Coronary artery (tissue), 2 donors: ENCODE results near the gene CCNJL.

ENCODE experiments used
- DNase-seq: peaks from one replicate; pipeline ENCODE4 v3.0.0-alpha.2; 2017; ENCODE audit warnings: low spot score
- H3K27ac ChIP-seq, 2 donors: fragments of 200-600 bp; sonication (generic); one replicate each; pipeline ENCODE4 v1.5.1; 2016 to 2019
- H3K4me3 ChIP-seq: fragments of 200-600 bp; sonication (generic); 2 replicates; pipeline ENCODE4 v1.5.1; 2016; ENCODE audit warnings: mild to moderate bottlenecking, moderate library complexity
- TF ChIP-seq, protein P1 (sequence below): fragments of 200-600 bp; sonication (generic); IDR thresholded peaks from one replicate; pipeline ENCODE4 v1.5.1; 2019; ENCODE audit warnings: antibody characterized with exemption

Gene CCNJL

DNA sequence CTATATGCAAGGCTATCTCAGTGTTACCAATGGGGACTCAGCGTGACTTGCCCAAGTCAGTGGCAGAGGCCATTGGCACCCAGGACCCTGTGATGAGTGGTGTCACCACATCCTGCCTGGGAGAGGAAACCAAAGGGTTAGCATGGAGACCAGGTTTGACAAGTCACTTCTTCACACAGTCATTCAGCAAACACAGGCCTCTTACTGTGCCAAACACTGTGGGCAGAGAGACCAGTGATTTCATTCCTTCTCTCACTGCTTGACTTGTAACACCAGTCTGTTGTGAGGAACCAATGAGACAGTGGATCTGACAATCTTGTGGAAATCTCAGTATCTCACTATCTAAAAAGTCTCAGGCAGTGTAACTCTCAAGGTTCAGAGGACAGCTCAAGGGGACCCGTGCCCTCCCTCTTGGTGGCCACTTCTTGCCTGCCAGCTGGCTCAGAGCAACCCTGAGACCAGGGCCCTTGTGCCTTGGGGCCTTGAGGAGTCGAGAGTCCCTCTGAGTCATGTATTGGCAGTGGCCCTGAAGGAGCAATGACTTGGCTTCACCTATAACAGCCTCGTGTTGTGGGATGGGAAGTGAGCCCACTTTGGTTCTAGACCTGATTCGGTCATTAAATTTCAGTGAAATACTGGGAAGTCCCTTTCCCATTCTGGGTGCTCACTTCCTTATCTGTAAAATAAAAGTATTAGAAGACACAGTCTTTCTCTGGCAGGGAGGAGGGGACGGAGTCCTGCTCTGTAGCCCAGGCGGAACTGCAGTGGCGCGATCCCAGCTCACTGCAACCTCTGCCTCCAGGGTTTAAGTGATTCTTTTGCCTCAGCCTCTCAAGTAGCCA, 81.5 kb downstream of the CCNJL start:
- no peak overlapping the region for H3K27ac ChIP-seq
- TF ChIP-seq, protein P1, sequence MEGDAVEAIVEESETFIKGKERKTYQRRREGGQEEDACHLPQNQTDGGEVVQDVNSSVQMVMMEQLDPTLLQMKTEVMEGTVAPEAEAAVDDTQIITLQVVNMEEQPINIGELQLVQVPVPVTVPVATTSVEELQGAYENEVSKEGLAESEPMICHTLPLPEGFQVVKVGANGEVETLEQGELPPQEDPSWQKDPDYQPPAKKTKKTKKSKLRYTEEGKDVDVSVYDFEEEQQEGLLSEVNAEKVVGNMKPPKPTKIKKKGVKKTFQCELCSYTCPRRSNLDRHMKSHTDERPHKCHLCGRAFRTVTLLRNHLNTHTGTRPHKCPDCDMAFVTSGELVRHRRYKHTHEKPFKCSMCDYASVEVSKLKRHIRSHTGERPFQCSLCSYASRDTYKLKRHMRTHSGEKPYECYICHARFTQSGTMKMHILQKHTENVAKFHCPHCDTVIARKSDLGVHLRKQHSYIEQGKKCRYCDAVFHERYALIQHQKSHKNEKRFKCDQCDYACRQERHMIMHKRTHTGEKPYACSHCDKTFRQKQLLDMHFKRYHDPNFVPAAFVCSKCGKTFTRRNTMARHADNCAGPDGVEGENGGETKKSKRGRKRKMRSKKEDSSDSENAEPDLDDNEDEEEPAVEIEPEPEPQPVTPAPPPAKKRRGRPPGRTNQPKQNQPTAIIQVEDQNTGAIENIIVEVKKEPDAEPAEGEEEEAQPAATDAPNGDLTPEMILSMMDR, result no peak
- no peak for DNase-seq
- H3K4me3 ChIP-seq, result no peak overlapping the region

DNA sequence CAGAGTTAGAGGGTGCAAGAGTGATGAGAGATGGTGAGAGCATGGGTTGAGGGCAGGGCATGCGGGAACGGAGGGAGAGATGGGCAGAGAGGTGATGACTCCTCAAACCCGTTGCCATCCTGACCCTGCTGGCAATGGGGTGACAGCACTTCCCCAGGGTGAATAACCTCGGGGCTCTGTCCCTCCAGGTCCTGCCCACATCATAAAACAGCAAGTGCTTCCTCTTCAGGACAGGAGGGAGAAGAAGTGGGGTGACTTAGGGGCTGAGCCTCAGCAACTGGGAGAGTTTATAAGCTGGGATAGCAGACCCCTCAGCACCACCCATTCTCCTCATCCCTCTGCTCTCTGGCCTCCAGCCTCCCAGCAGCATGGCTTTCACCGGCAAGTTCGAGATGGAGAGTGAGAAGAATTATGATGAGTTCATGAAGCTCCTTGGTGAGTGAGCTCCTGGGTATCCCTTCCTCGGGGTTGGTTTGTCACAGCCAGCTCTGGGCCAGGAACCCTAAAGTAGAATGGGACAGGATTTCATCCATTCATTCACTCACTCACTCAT, 83.1 kb downstream of the CCNJL start, which contains the start of gene FABP6:
TSS of gene FABP6 (plus strand) at position 317 of the 553 bp plus-strand sequence. CDS start at position 369, 52 bp downstream.
- Histone ChIP-seq H3K4me3 (no peak within 1 kb of the TSS), H3K27ac (no peak within 1 kb of the TSS)
- TF ChIP-seq, protein P1, result no peak
- no peak for DNase-seq

DNA sequence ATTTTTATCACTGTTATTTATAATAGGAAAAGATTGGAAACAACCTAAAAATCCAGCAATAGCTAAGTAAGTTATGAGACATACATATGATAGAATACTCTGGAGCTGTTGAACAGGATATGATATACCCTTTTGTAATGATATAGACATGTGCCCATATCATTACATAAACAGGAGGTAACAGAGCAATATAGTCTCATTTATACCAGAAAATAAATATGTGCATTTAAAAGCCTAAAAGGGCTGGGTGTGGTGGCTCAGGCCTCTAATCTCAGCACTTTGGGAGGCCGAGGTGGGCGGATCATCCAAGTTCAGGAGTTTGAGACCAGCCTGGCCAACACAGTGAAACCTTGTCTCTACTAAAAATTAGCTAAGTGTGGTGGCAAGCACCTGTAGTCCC, 85.4 kb downstream of the CCNJL start:
- TF ChIP-seq, protein P1, result no peak
- Histone ChIP-seq H3K4me3 (no peak overlapping the region), H3K27ac (no peak overlapping the region)
- no peak for DNase-seq

DNA sequence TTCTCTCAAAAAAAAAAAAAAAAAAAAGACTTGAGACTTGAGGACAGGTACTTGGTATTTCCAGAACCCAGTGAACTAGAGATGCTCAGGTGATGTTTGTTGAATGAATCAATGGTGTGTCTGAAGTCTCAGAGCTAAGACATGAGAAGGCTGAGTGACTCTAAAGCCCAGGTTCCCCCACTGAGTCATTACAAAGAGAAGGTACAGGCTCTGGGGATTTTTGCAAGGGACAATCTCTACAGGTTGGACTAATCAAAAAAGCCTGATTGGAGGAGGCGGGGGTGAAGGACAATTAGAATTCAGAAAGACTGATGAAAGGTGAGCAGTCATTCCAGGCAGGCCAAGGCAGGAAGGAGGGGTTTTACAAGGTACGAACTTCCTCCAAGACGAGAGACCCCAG, 91.3 kb downstream of the CCNJL start:
- TF ChIP-seq, protein P1, result no peak
- Histone ChIP-seq H3K27ac (no peak overlapping the region), H3K4me3 (no peak overlapping the region)
- DNase-seq, result no peak

DNA sequence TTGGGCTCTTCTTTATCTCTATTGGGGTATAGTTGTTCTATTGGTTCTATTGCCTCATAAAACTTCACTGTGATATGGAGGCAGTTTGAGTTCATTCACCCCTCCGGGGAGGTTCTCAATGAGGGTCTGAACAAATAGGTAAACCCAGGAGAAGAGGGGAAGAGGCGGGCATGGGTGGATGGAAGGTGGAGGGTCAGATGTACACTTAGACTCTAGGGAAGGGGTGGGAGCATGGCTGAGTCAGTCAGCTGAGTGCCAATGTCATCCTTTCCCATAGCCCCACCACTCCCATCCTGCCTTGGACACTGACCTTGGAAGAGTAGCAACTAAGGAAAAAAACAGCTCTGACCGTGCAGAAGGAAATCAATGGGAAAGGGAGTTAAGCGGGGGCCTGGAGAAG, 93.0 kb downstream of the CCNJL start:
- Histone ChIP-seq H3K27ac (no peak overlapping the region), H3K4me3 (no peak overlapping the region)
- TF ChIP-seq, protein P1, result no peak
- DNase-seq, result no peak

DNA sequence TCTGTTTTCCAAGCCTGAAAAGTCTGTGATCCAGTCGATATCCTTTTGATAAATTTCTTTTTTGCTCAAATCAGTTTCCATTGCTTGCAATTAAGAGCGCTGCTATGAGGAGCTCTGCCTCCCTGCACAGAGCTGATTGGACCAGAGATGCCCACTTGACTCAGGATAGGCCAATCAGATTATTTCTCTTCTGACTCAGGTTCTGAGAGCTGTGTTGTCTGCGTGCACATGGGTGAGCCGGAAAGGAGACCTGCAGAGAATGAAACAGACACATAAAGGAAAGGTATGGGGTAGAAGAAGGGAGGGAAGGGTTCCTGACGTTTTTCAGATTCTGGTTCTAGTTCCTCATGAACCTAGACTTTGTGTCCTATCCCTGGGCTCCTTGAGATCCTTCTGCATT, 98.8 kb downstream of the CCNJL start:
- H3K4me3 ChIP-seq, result no peak overlapping the region
- no peak for DNase-seq
- H3K27ac ChIP-seq, result no peak overlapping the region
- TF ChIP-seq, protein P1, result no peak

DNA sequence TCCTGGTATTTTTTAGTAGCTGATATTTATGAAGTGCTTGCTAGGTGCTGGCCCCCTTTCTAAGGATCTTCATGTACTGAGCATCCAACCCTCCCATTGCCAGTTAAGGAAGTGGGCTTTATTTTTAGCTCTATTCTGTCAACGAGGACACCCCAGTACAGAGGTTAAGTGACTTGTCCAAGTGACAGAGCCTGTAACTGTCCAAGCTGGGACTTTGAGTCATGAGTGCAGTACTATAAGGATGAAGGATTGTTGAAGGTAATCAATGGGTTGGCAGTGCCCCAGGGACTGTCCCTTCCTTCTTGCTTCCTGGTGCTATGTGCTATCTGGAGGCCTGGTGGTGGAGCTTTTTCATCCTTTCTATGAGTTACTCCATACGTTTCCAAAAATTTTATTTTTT, 101.0 kb downstream of the CCNJL start:
- no peak overlapping the region for H3K4me3 ChIP-seq
- TF ChIP-seq, protein P1, result no peak
- DNase-seq, result no peak
- H3K27ac ChIP-seq, result no peak overlapping the region
